HK-2 (cell line): ENCODE results near the gene RSPO1.
"Not testable (repeated sequence)": the region's sequence is repeated elsewhere in the genome, so short reads cannot be mapped to it uniquely, and the experiment has no call there.

Experiments
- DNase-seq: peaks from one replicate; pipeline ENCODE4 v3.0.0-alpha.2; 2018; ENCODE audit not compliant: unreplicated experiment

Gene RSPO1

DNA sequence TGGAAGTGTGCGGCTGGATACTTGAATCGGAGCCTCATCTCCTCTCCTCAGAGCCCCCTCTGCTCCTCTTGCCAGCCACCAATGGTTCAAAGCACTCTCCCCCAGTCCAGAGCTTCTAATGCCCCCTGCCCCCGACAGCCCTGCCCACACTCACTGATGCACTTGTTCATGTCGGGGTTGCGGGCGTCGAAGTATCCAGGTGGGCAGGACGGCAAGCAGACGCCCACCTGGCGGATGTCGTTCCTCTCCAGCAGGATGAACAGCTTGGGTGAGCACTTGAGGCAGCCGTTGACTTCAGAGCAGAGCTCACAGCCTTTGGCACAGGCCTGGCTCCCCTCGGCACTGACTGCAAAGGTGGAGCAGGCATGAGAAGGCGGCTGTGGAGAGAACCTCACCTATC, 18.4 kb downstream of the RSPO1 start:
- DNase-seq = no peak

DNA sequence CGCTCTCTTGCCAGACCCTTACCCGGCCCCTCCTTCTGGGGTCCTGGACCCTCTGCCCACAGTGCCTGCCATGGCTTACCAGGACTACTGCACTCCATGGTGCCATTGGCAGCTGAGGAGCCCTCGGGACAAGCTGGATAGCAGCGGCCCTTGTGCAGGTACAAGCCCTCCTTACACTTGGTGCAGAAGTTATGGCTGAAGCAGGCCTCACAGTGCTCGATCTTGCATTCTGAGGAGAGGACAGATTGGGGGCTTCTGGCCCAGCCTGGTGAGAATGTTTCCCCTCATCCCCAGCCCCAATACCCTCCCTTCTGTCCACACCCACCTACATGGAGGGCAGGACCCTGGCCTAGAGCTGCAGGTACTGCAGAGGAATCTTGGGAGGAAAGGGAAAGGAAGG, 20.6 kb downstream of the RSPO1 start:
- DNase-seq = no peak

DNA sequence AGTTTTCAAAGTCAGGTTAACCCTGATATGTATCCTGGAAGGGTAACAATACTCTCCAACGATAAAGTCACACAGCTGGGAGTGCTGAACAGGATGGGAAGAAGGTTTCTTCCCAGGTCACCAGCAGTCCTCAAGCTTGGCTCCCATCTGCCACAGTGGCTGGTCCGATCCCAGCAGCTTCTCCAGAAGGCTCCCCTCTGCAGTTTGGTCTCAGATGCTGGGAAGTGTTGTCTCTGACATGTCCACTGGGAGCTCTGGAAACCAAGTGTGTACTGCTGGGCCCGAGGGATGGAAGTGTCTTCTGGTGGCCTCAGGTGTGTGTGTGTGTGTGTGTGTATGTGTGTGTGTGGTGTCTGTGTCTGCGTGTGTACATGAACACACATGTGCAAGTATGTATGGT, 22.5 kb downstream of the RSPO1 start:
- no peak for DNase-seq

DNA sequence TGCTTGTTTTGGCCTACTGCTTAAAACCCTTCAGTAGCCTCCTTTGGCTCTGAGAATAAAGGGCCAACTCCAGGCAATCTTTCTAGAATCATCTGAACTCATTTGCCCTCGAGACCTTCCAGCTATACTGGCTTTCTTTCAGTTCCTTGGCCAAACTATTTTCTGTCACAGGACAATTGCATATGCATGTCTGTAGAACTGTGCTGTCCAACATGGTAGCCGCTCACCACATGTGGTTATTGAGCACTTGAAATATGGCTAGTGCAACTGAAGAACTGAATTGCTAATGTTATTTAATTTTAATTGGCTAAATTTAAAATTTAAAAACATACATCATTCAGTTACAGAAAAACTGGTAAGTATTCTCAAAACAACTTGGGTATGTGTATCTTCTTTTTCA, 24.7 kb downstream of the RSPO1 start:
- DNase-seq = no peak

DNA sequence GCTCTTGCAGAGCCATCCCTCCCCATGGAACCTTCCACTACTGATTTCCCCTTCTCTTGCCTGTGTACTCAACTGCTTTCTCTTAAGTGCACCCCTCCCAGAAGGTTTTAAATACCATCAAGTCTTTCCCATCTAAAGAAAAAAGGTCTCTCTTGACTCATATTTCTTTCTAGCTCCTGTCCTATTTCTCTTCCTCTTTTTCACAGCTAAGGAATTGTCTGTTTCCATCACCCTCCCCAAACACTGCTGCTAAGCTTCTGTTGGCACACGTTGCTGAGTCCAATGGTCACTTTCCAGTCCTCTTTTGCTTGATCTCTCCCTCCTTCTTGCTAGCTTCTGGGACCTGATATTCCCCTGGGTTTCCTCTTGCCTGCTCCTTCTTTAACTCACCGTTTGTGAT, 25.7 kb downstream of the RSPO1 start:
- no peak for DNase-seq

DNA sequence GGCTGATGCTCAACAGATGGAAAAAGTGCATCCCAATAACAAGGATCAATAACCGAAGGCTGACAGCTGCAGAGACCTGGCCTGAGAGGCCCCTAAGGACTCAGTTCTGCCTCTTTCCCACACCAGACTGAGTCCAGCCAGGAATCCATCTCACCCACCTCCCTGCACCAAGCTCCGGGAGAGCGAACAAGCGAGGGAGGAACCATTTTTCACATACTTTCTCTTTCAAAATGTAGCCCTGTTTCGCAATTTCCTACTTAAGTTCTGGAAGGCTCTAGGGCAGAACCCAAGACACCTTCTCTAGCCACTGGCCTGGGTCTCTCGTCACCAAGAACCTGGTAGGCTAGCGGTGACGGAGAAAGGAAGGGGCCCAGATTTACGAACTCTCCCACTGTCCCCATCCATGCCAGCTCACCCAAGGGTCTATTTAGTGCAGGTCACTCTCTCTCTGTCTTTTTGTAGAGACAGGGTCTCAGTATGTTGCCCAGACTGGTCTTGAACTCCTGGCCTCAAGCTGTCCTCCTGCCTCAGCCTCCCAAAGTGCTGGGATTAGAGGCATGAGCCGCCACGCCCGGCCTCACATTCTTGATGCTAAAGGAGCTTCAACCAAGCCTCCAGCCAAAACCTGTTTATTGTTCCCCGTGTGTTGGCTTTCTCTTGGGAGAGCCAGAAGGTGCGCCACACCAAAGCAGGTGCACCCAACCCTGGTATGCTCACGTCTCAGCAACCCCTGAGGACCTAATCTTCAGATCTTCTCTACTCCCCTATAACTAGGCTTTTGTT, 28.0 kb downstream of the RSPO1 start:
- DNase-seq = no peak

DNA sequence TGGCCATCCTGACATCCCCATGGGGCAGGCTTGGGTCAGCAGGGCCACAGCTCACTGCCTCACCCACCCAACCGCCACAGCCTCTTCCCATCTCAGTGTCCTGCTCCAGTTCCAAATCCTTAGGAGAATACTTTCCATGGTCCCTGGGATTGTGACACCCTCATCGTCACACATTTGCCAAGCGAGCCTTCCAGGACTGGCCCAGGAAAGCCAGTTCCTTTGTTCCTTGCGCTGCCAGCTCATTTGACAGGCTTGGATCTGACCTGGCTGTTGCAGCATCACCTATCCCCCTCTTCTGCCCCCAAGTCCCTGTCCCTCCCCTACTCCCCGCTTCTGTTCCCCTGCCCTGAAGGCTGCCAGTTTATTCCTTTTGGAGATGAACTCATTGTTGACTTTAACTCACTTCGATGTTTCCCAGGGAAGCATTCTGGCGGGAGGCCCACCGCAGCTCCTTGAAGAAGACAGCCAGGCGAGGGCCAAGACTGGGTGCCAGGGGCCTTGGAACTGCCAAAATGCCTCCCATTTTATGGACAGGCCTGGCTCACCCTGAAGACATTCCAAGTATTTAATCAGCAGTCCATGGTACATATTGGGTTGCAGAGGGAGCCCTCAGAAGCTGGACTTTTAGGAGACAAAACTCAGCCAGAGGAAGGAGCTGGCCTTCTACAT, 28.8 kb downstream of the RSPO1 start:
- DNase-seq = no peak

DNA sequence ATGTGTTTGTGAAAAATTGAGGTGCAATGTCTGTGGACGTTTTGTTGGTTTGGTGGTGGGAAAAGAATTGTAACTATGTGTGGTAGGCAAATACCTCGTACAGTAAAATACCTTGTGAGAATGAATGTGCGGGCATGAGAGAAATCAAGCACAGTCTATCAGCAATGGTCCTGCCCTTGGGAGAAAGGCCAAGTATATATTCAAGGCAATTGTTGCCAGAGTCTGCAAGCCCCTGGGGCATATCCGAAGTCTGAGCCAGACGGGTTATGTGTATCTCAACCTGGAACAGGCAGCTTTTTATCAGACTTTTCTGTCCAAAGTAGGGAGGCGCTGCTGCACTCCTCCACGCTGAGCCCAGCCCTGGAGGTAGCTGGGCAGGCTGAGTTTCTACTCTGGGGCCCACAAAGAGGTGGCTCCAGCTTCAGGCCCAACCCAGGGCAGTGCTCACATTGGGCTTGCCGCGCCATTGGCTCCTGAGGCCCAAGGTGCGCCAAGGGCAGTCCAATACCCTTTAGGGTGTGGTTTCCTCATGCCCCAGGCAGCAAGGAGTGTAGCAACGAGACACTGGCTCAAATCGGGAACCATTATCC, 29.5 kb downstream of the RSPO1 start:
- DNase-seq = no peak

DNA sequence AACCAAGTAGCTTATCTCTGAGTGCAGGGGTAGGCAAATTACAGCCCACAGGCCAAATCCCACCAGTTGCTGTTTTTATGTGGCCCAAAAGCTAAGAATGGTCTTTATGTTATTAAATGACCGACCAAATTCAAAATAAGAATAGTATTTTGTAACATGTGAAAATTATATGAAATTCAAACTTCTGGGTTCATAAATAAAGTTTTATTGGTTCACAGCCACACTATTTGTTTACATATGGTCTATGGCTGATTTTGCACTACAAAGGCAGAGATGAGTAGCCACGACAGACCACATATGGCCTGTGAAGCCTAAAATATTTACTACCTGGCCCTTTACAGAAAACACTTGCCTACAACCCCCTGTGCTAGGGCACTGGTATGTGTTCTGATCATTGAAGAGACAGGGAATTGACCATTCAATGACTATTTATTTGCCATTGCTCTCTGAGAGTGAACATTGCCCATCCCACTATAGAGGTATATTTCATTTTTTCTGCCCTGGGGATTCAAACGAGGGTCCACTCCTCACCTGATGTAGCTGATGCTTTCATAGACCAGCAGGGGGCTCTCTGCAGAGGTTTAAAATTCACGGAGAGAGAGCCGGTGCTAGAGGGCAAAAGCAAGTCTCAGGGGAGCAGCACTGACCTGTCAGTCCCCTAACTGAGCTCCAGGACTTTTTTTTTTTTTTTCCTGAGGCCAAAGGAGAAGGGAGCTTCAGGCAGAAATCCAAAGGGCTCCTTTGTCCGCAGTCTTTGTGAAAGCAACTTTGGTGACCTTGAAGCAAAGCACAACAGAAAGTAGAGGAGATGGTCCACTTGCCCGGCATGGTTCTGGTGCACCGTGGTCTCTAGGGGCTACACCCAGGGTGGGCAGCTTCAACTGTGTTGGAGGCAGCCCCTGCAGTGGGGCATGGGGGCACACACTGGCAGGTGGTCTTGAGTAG, 31.7 kb downstream of the RSPO1 start:
- DNase-seq = peak; percentile 10

DNA sequence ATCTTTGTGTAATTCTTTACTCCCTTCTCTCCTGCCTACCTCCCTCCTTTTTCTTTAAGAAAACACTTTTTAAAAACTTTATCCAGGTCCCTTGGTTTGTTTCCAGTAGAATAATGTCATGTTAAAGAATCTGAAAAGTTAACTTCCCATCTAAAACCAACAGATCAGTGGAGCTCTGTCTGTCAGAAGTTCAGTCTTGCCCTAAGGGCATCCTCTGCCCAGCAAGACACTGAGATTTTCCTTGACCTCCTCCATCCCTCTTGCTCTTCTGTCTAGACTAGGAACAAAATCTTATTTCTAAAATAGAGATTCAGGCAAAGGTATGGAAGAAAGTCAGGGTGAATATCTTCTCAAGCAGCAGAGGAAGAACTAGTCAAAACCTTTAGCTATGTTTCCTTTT, 33.3 kb downstream of the RSPO1 start:
- DNase-seq = no peak

DNA sequence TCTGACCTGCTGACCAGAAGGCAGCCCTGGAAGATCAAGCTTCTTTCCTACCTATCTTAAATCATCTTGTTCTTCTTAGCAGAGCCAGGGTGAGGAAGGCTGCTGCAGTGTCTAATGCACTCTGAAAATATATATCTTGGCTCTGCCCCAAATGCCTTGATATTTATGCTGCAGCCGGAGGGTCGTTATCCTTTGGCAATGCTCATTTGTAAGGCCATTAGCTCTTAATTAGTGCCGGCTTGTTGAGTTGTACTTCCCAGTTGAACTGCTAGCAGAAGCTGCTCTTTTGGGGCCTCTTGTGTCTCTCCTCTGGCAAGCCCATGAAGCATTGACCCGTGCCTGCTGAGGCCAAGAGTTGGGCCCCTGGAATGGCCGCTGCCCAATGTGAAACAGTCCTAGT, 34.8 kb downstream of the RSPO1 start:
- no peak for DNase-seq

DNA sequence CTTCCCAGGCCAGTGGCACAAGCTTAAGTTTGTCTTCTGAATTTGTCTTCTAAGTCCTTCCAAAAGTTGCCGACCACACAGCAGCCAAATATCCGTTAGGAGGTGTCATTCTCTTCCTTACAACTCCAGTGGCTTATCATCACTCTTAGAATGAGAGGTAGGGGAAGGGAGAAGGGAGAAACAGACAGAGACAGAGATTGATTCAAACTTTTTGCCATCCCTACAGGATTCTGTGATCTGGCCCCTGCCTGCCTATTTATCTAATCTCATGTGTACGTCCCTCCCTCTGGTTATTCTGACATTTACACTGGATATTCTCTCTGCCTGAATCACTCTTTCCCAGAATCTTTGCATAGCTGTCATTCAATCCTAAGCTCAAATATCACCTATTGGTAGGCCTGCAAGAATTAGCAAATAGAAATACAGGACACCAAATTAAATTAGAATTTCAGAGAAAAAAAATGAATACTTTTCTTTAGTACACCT, 38.5 kb downstream of the RSPO1 start:
- DNase-seq = no peak

DNA sequence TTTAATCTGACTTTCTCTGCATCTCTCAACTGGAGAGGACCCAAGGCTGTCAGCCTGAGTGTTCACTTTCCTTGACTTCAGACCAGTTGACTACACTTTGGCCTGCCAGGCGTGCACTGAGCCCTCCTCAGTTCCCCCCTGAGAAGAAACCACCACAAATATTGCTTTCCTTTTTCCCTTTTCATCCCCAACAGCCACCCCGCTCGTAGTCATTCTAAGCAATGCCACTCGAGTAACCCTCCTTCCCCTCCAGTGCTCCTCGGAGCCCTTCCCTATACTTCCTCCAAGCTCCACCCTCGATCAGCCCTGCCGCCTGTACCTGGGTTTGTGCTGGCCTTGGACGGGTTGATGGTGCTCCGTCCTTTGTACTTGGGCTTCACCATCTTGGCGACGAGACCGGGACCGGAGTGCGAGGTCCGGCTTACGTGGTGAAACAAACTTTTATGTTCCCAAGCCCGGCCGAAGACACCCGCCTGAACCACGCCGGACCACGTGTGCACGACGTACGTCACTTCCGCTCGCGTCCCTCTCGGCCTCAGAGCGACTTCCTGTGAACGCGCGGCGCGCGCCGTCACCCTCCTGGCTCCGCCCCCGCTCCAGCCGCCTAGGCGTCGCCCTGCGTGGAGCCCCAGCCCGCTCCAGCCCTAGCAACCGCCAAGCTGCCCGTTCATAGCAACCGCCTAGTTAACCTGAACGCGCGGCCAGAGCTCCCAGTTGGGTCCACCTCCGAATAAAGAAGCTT, 39.1 kb downstream of the RSPO1 start, which contains the start of gene GNL2:
GNL2 (minus strand) TSS at position 498 of the 742 bp plus-strand sequence; CDS start at position 383, 115 bp downstream.
- DNase-seq = peak; percentile 94

DNA sequence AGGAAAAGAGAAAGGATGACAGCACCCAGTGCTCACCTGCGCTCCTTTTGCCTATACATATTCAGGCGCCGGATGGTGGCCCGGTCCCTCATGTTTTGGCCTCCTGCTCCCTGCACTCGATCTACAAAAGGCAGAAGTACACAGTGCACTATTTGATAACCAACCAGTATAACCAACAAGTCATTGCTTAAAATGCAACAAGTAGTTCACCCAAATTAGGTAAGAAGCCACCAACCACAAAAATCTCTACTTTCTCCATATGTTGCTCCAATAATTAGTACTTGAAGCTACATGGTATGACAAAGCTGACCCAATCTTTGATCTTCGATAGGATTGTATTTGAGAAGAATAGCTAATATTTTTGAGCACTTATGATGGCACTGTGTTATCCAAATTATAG, 41.0 kb downstream of the RSPO1 start:
- DNase-seq = no peak

DNA sequence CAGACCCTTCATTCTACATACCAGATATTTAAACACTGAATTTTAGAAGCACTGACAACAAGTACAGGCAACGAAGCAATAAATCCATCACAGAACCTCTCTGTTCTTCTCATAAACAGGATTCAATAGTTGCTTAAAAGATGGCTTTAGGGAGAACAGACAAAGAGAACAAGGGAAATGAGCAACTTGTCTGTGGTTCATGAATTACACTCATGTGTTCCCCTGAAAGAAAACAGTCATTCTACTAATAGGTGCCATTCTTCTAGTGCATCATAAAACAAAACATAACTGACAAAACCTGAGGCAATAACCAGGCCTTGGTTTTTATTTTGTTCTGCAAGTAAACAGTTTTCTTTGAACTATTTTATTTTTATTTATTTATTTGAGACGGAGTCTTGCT, 45.8 kb downstream of the RSPO1 start:
- DNase-seq = no peak

DNA sequence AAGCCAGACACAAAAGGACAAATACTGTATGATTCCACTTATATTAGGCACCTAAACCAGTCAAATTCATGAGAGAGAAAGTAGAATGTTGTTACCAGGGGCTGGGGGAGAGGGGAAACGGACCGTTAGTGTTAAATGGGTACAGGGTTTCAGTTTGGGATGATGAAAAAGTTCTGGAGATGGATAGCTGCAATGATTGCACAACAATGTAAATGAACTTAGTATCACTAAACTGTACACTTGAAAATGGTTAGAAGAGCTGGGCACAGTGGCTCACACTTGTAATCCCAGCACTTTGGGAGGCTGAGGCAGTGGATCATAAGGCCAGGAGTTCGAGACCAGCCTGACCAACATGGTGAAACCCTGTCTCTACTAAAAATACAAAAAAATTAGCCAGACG, 50.1 kb downstream of the RSPO1 start:
- DNase-seq = not testable (repeated sequence)

DNA sequence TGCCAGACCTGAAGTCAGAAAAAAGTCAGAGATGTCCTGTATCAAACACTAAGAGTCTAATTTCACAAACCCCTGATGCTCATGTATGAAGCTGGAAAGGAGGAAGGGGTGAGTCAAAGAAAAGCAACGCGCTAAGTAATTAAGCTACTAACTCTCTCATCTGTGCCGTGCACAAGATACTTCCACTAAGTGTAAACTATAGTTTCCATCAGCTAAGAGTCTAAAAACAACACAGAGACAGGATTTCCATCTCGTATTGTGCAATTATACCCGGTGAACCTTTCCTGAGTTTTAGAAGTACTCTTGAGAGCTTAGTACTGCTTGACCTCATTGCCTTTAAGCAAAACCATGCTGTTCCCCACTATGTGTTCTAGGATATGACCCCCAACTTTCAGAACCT, 59.0 kb downstream of the RSPO1 start:
- no peak for DNase-seq

DNA sequence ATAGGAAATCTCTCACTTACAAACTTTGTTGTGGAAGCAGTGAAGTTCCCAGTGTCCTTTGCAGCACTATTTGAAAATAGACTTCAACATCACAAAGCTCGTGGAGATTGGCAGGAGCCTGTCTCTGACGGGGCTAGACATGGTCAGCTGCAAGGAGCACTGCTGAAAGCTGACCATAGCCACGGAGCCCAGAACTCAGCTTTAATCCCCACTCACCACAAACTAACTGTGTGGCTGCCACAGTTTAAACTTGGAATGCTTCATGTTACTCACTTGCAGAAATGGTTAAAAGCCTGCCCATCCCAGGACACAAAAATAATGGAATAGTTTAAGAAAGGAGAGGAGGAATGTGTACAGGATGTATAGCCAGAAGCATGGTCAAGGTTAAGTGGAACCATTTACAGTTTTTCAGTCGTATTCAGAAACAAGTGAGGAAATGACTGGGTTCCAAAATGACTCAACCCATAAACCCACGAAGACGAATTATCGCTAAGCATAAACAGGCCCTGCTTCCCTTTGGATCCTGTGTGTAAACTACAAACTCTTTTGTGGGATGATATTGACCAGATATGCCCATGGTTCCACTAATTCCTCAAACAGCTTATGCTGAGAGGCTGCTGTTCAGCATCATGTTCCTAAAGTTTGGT, 59.7 kb downstream of the RSPO1 start:
- no peak for DNase-seq

DNA sequence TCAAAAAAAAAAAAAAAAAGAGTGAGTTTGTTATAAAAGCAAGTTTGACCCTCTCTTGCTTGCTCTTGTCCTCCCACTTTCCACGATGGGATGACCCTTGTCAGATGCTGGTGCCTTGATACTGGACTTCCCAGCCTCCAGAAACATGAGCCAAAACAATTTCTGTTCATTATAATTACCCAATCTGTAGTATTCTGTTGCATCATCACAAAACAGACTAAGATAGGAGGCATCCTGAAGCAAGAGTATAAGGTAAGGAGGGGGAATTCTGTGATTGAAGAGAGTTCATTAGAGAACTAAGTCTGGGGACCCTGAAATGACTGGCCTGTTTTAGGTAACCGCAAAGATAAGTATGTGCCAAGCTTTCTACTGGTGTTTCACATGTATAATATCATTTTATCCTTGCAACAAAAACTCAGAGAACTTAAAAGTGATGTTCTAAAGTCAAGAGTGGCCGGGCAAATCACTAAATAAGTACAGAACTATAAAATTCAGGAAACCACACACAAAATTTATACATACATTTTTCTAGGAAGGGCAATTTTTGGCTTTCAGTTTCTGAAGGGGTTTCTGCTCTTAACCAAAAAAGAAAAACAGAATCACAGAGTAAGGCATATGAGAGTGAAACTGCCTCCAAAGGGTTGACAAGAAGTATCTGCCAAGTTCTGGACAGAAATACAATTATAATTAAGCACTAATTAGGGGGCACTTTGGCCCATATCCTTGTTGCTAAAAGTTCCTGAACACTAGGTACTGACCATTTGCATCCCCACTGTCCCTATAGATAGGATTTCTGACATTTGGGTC, 64.0 kb downstream of the RSPO1 start:
- no peak for DNase-seq

DNA sequence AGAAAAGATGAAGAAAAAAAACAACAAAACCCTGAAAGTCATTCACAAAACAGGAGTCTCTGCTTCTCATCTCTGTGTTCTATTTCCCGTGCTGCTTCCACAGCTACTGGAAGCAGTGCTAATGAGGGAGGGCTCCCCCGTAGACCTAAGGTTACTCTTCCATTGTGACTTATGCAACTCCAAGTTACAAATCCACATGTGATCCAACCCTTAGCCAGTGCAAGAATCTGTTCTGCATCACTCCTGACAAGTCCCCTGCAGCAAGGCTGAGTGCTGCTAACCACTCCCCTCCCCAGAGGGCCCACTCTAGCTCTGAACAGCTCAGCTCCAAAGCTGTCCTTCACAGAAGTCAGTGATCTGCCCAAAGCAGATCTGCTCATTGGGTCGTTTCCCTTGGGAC, 67.7 kb downstream of the RSPO1 start:
- DNase-seq = no peak
